HL-60 (cell line): Measurements from ENCODE around the gene C1QTNF7.

Experiments
- DNase-seq, 2 experiments: peaks; one replicate each; pipeline ENCODE4 v3.0.0-alpha.2; 2010 to 2020; ENCODE audit warnings: low read depth in 1 of 2, low spot score in 1 of 2
- H3K27ac ChIP-seq: fragments of 250-450 bp; sonication (Bioruptor Pico); replicated peaks from 2 replicates; pipeline ENCODE4 v1.5.1; 2020; ENCODE audit warnings: mild to moderate bottlenecking, moderate library complexity
- H3K27me3 ChIP-seq: fragments of 250-450 bp; sonication (Bioruptor Pico); 2 replicates; pipeline ENCODE4 v1.5.1; 2021; ENCODE audit warnings: mild to moderate bottlenecking, moderate library complexity; ENCODE audit not compliant: insufficient read depth, poor library complexity, severe bottlenecking
- H3K4me3 ChIP-seq: replicated peaks from 2 replicates; pipeline ENCODE4 v1.5.1; 2011; ENCODE audit warnings: mild to moderate bottlenecking, control low read depth, low read length; ENCODE audit not compliant: insufficient read depth
- CTCF ChIP-seq: IDR thresholded peaks from one replicate; pipeline ENCODE4 v1.5.1; 2011; ENCODE audit warnings: low read length, control low read depth, inconsistent platforms; ENCODE audit not compliant: insufficient read depth
- GABPA ChIP-seq: IDR thresholded peaks from 2 replicates; pipeline ENCODE4 v1.6.1; 2012; ENCODE audit warnings: low read depth
- POLR2AphosphoS5 ChIP-seq: IDR thresholded peaks from 2 replicates; pipeline ENCODE4 v1.6.1; 2012; ENCODE audit warnings: low read depth
- REST ChIP-seq: IDR thresholded peaks from 2 replicates; pipeline ENCODE4 v1.6.1; 2012; ENCODE audit warnings: low read depth; ENCODE audit not compliant: insufficient replicate concordance
- SPI1 ChIP-seq: IDR thresholded peaks from 2 replicates; pipeline ENCODE4 v1.6.1; 2012; ENCODE audit warnings: low read depth, mild to moderate bottlenecking, borderline replicate concordance

Gene C1QTNF7

GRCh38 chr4:15444879-15445547 lies 17.2 kb downstream of the C1QTNF7 start:
- TF ChIP-seq REST (no peak), CTCF (no peak), SPI1 (no peak), GABPA (no peak), POLR2AphosphoS5 (no peak)
- DNase-seq = no peak
- H3K4me3 ChIP-seq = no peak overlapping the region
- no peak overlapping the region for H3K27ac ChIP-seq
- no peaks in the 10 kb centered on the region for H3K27me3 ChIP-seq

- Histone ChIP-seq H3K27me3 (no peaks in the 10 kb centered on the region), H3K27ac (peak overlapping the region; percentile 24), H3K4me3 (no peak overlapping the region)
- no peak for TF ChIP-seq GABPA
- TF ChIP-seq SPI1 = peak; percentile 95
- TF ChIP-seq CTCF = no peak
- TF ChIP-seq POLR2AphosphoS5 = no peak
- TF ChIP-seq REST = no peak
- DNase-seq = peak; percentile 57 to 59
These were observed 23.5 kb downstream of the C1QTNF7 start for GRCh38 chr4:15451181-15451865.

GRCh38 chr4:15451866-15452765 lies 24.3 kb downstream of the C1QTNF7 start:
- H3K4me3 ChIP-seq = no peak overlapping the region
- no peak overlapping the region; the same call in 1 of the 2 replicates for H3K27ac ChIP-seq
- no peaks in the 10 kb centered on the region for H3K27me3 ChIP-seq
- no peak for TF ChIP-seq CTCF
- TF ChIP-seq POLR2AphosphoS5 = no peak
- no peak for TF ChIP-seq SPI1
- DNase-seq = no peak
